DMS153 (cell line): Measurements from ENCODE around the gene CMSS1.
"Not testable (repeated sequence)": the region's sequence is repeated elsewhere in the genome, so short reads cannot be mapped to it uniquely, and the experiment has no call there.

ENCODE experiments used
- DNase-seq: peaks from one replicate; lab custom pipeline; 2025; lab: John Stamatoyannopoulos, UW

The CMSS1 gene

DNA sequence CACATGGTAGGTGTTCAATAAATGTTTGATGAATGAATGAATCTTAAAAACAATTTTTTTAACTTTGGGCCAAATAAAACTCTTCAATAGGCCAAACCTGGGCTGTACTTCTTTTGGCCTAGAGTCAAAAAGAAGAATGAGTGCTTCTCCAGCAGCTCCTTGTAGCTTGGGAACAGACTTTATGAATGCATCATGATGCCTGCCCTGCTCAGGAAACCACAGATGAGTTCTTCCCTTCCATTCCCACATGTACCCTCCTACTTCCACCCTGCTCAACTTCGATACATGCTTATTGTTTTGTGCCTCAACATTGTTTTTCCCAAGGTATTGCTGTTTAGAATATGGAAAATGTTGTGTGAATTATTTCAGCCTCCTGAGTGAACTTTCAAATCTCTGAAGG, 209.7 kb downstream of the CMSS1 start:
- DNase-seq = no peak

DNA sequence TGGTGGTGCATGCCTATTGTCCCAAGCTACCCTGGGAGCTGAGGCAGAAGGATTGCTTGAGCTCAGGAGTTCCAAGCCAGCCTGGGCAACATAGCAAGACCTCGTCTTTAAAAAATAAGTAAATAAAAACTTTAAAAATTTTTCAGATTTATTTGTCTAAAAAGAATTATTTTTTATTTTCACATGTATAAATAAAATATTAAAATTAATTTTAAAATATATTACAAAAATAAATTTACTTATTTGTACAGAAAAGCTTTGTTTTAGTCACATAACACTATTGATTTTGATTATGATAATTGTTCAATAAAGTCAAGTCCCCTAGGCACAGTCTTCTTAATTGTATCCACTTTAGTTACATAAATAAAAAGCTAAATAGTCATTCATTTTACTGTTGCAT, 211.4 kb downstream of the CMSS1 start:
- DNase-seq = no peak

DNA sequence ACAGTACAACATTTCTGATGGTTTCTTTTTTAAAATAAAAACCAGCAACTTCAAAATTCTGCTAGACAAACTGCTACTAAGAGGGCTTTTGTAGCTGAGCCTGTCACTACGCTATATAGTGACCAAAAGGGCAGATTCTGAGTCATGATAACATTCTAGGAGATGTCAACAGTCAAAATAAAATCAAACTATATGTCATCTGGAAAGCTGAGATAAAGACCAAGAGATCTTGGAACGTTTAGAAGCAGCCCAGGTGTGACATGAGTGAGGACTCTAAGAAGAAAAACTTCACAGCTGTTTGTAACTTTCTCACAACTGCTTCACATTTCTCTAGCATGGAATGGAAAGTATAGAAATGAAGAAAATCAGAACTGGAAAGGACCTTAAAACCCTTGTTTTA, 212.0 kb downstream of the CMSS1 start:
- DNase-seq = no peak

DNA sequence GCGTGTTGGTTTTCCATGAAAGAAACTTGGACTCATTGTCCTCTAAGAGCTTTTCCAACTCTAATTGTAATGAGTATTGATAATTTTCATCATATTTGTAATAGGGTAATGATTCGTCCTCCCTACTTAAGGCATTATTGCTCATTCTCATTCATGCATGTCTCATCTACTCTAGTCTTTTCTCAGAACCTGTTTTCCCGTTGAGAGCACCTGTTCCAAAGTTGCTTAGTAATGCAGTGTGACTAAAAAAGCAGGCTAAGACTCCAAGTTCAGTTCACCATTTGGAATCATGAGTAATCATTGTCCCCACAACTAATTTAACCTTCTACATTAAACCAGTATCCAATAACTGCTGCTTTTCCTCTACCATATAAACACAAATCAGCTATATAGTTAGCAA, 212.7 kb downstream of the CMSS1 start:
- DNase-seq = no peak

DNA sequence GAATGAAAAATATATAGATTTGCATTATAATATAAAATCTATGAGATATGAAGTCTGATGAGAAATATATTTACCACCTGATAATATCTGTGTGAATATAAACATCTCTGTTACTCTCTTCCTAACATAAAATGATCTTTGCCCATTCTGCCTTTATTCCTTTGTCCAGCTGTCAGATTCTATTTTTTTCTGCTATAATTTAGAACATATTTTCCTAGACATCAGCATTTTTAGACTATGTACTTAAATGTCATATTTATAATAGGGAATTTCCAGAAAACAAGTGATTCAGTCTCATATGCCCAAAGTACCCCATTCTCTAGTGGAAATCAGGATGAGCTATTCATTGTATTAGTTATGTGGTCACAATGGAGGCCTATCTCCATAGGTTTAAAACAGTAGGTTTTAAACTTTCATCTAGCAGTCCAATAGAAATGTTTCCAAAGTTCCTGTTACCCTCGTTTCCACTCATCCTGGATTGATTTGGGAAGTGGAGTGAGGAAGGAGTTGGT, 213.3 kb downstream of the CMSS1 start:
- no peak for DNase-seq

DNA sequence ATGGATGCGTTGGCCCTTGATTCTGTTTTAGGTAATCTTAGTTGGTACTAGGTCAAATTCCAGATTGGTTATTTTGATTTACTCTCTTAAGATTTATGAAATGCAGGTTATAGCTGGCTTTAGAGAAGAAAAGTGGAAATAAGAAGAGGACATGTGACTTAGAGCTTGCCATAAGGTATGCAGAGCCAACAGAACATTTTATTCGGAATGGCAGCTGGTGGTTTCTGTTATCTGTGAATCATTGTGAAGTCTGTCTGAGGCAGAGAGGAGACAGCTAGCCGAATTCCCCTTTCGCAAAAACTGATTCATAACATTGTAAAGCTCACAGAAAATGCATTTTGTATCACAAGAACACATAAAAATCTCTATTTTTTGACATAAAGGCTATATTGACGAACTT, 214.6 kb downstream of the CMSS1 start:
- DNase-seq = no peak

DNA sequence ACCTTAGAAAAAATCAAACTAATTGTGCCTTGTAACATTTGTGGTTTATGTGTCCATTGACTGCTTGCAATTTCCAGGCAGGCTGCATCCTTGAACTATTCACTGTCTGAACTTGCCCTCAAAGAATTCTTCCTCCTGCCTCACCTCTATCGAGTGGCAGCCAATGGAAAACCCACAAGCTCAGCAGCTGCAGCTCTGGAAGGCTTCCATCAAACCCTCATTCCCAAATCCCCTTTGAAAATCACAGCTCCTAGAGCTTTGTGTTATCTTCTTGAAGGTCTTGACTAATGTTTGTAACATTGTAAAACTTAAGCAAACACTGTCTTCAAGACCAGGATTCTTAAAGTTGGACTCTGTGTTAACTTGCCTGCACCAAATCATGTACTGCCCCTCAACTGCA, 215.5 kb downstream of the CMSS1 start:
- no peak for DNase-seq

DNA sequence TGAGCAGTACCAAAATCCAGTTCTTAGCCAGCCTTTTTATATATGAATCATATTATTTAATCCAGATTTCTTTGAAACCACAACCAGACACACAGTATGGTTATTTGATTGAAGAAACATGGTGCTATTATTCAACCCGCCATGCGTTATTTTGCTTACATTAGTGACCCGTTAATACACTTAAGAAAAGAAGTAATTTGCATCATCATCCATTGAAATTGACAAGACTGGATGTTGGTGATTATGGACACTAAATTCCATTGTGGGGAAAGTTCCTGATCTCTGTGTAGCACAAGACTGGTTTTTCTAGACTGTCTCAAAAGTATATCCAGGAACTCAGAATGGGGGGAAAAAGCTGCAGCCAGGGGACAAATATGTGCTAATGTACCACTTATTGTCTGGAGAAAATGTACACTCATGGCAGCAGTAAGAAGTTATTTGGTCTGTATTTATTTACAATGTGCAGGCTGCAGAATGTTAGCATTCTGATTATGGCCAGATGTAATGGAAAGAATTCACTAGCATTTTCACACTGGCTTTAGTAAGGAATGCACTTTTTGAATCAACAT, 216.3 kb downstream of the CMSS1 start:
- no peak for DNase-seq

DNA sequence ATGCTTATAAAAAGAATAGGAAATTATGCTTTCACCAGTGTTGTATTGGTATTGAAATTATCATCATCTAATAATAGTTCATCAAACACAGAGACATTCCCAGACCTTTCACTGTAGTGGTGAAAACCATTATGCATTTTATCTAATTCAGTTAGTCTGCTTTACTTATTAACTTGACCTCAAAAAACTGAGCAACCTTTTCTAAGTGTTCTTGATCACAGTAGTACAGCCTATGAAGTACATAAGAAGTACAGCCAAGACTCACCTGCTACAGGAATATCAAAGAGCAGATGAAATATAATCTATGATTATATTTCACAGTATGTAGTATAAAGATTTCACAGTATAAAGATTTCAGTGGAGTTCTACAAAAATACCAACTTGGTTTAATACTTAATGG, 221.4 kb downstream of the CMSS1 start:
- DNase-seq = no peak

DNA sequence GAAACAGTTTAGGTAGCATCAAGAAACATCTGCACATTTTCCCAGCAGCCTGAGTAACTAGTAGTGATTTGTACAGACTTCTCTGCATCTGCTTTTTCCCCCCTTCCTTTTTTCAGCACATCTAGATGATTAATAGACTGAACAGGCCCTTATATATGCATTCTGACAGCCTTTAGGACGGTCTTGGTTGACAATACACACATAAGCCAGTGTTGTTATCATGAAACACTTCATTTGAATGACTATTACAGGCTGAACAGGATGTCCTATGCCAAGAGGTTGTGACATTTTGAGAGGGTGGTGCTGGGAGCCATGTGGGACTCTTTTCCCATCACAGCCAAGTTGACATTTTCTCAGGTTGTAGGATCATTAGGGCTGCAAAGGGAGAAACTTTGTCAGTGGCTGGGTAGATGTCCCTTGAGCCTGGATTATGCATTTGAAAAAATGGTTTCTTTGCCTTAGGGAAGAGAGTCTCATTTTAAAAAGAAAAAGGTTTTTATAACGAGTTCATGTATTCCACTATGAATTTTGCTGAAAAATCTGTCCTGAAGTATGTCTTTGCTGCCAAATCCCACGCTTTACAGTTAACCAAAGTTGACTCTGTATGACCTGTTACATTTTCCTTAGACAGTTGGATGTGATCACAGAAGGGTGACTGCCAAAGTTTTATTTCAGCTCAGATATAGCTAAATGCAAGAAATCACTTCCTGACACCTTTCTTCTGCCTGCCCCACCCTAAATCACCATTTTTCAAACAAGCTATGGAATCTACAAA, 223.0 kb downstream of the CMSS1 start:
- DNase-seq = no peak

DNA sequence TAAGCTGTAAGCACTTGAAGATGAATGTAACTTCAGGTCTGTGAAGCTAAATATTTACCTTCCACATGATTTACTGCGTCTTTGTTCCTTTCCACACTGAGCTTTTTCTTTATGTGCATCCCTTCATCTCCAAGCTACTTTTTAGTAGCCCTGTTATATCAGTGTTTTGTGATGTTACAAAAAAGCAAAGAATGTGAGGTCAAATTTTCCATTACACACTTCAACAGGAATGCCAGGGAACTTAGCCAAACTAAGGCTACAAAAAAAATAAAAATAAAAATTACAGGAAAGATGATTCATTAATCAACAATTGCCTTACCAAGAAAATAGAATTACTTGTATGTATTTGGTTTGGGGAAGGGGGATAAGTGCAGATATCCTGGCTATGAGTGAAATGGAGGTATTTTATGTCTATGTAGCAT, 223.7 kb downstream of the CMSS1 start:
- peak; percentile 7 for DNase-seq

DNA sequence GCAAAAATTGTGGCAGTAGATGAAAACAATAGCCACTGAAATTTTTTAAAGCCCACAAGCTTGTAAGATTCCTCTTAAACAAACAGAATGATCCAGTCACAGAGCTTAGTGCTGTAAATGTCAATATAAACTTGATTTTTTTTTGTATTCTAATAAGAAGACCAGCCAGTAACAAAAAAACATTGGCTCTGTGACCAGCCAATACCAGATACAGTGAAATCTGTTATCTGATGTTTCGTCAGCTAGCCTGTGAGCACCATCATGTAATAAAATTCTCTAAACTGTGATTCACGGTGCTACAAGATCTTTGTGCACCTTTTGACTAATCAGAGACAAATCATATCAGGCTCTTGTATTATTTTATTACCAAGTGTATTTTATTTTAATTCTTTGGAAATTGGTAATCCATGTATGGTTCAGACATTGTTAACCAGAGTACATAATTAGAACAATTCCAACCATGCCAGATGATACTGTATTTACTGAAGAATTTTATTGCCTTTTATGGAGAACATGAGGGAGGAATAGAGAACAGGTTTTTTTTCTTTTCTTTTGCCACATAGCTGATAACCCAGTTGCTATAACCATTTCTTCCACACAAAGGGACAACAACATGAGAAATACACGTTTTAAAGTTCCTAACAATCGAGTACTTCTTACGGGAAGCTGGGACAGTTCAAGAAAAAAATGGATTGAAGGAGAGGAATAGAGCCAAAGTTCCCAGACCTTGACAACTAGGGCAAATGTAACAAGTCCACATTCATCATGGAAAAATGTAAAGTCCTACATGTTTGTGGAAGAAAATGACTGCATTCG, 224.7 kb downstream of the CMSS1 start:
- no peak for DNase-seq

DNA sequence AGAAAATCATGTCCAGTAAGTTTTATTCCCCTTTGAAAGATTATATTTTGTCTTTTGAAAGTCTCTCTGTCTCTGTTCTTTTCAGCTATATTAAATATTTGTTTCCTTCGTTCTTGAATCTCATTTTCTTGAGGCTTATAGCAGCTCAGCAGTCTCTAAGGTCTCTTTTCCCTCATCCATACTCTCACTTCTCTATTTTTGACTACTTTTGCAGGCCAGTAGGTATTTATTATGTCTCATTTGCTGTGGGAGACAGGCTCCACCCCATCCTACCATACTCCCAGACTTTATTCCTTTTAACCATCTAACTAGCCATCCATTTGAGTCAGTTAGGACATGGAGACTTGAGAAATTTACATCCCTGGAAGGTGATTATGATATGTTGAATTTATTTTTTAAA, 225.6 kb downstream of the CMSS1 start:
- DNase-seq = no peak

DNA sequence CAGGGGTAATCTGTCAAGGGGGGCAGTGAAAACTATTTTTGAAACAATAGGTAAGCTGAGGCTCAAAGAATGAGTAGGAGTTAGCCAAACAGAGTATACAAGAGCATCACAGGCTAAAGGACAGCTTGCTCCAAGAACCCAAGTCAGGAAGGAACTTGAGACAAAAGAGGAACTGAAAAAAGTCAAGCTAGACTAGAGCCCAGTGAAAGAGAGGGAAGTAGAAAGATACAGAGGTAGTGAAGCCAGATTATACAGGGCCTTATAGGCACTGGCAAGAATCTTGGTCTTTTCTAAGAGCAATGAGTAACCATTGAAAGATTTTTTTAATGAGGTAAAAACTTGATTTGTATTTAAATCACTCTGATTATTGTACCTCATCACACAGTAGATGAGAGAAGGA, 226.7 kb downstream of the CMSS1 start:
- DNase-seq = no peak

DNA sequence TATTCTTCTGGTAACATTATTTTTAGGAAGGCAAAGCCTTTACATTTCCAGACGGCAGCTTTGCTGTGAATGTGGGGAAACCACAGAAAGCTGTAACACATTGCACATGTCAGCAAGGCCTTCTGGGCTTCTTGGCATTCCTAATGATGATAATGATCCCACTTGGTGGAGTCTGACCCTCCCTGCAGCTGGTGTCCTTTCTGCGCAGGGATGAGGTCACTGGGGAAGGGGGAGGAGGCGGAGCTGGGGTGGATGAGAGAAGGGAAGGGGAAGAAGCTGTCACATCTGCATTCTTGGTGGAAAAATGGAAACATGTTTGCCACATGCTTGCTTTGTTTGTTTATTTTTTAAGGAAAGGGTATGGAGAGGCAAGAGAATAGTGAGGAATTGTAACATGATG, 228.0 kb downstream of the CMSS1 start:
- DNase-seq = no peak

DNA sequence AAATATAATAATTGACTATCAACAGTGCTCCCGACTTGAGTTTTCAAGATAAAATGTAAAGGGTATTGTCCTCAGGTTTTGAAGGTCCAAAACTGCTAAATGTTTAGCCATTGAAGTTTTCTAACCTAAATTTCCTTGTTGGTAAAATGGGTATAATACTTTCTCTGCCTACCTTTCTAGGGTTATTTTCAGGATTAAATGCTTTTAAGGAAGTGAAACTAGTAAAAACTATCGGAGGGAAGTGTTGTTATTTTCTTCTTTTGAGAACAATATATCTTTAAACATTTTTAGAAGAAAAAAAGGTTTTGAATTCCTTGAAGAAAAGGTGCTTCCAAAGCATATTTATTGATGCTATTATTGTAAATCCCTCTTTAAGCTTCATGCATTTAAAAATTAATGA, 229.3 kb downstream of the CMSS1 start:
- DNase-seq = no peak

DNA sequence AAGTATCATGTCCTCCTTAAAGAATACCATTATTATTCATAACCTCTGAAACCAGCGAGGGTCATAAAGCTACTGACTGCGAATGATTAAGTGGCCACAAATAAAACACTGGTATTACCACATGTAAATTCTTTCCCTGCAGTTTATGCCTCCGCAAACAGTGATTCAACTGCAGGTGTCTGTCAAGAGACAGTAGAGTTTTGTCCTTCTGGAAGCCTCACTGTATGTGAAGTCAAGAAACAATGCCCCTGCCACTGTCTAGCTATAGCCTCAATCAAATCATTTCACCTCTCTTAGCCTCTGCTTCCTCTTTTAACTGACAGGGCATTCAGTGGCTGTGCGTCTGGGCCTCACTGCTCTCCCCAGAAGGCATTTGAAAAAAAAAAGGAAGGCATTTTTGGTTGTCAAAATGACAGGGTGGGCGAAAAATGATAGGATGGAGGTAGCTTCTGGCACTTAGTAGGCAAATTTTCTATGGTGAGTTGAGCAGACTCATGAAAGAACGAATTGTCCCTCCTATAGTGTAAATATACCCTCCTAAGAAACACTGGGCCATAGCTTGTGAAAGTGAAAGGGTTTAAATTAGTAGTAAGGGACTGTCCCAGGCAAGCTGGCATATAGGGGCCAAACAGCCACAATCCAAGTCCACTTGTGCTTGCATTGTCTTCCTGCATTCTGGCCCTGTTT, 229.9 kb downstream of the CMSS1 start:
- DNase-seq = peak; percentile 68

DNA sequence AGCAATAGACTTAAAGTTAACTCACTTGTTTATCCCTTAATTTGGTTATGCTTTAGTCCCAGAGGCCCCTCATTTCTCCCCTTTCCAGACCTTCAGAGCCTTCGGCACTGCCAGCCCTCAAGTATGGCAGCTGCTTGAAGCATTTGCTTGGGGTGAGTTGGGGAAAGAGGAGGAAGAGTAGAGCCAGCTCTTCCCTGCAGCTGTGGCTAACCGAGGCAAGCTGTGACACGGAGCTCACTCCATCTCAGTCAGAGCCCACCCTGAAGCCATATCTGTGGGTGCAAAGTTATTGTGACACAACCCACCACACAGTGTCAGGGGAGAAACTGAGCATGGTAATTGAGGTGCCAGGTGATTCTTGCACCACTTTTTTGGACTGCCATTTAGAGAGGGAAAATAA, 230.6 kb downstream of the CMSS1 start:
- no peak for DNase-seq

DNA sequence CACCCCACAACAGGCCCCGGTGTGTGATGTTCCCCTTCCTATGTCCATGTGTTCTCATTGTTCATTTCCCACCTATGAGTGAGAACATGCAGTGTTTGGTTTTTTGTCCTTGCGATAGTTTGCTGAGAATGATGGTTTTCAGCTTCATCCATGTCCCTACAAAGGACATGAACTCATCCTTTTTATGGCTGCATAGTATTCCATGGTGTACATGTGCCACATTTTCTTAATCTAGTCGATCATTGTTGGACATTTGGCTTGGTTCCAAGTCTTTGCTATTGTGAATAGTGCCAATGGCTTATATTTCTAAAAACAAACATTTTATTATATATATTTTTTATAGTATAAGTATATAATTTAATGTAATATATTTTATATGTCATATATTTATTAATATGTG, 233.9 kb downstream of the CMSS1 start:
- not testable (repeated sequence) for DNase-seq

DNA sequence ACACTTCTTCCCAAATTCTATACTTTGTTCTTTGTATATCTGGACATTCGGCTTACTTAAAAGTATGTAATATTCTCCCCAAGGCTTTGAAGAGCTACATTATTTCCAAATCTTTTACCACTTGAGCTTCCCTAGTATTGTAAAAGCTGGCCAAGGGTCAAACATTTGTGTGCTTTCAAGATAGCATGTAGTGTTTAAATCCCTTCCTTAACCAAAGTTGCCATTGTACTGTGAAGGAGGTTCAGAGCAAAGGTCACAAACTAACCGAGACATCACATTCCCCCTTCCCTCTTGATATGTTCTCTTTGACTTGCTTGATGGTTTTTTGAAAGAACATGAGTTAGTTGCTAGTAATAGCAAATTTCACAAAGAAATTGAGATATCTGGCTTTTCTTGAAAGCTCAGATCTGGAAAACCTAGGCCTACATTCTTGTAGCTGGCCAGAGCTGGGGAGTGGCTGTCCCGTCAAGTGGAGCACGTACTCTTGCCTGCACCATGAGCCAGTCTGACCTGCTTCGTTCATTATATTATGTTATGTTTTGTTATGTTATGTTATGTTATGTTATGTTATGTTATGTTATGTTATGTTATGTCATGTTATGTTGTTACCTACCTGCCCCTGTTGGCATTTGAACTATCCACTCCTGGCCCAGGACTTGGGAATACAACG, 236.4 kb downstream of the CMSS1 start:
- DNase-seq = no peak

DNA sequence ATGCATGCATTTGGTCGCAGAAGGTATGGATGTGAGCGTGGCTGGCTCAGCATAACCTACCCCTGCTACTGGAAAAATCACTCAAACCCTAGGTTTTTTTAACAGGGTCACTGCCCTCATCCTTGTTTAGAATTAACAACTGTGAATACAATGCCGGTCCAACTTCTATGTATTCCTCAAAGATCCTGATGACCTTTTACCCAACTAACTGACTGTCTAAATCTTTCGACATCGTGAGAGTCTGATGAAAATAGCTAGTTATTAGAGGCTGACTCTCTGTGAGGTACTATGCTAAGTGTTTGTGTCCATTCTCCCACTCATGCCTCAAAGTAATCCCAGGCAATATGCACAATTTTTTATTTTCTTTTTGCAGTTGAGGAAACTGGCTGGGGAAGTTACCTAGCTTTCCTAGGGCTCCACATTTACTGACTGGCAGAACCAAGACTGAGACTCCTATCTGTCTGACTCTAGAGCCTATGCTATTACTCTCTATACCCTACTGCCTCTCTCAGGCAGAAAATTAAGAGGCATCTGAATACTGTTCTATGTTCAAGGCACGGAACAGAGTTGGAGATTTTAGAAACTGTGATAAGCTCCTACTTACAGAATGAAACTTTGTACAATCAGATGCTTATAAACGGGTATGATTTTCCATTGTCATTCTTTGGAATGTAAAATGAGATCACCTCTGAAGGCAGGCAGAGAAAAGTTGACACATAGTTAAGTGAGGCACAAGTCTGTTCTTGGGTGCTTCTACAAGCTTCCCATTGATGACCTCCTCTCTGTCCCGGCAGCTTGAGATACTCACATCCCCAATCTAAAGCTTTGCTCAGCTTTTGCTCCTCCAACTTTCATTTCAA, 240.3 kb downstream of the CMSS1 start:
- no peak for DNase-seq
